M059J (cell line): ENCODE data around the gene MCC. TPM values are rescaled to one million over a fixed set of nuclear protein-coding genes. Genes with fewer than 3 reads are reported as not detected.
A peak's percentile ranks its signal among the peaks of the same experiment; 100 is the strongest.

Source experiments
- DNase-seq: peaks from one replicate; pipeline ENCODE4 v3.0.0-alpha.2; 2012; ENCODE audit warnings: low read depth
- total RNA-seq: library from RNA; depleted of rRNA; stranded (reverse); fragments of >200 nt; shearing (Covaris generic); gene quantifications from 2 replicates; pipeline ENCODE4 v1.2.3, GENCODE V29; 2014

MCC gene
- total RNA-seq, 1 experiment from 2014 or later = 4.6 TPM

- no peak for DNase-seq
Observed at GRCh38 chr5:113202287-113202686, 286.0 kb downstream of the MCC start.

DNA sequence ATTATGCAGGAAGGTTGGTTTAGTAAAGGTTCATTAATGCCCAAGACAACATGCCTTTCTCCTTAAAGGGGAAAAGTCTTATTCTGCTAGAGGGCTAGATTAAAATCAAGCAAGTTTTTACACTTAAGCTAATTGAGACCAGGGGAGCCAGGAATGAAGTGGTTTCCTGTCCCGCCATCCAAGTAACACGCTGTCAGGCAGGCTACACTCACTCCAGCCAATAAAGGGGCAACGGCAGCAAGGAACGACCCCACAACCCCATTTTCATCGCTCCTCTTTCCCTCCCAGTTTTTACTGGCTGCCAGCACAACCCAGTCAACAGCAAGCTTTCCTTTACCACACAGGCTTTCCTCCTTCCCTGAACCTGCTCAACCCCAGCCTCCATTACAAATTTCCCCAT, 286.5 kb downstream of the MCC start:
- no peak for DNase-seq

GRCh38 chr5:113199122-113199905, 288.9 kb downstream of the MCC start:
- peak; percentile 9 for DNase-seq

- no peak for DNase-seq
Observed at GRCh38 chr5:113197456-113198200, 290.6 kb downstream of the MCC start.

DNA sequence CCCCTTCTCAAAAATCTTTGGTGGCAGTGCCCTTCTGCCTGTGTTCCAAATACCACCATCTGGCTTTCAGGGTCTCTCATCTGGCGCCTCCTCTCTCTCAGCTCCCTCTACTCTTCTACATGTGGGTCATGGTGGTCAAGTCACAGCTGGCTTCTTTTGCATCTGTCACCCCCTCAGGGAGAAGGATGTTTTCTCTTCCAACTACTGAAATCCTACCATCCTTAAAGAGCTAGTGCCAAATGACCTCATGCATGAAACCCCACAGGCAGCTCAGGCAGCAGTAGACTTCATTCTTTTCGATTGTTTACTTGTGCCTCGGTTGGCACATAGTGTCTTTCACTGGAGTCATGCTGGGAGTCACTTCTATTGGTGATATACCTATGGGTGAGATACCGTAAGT, 292.5 kb downstream of the MCC start:
- no peak for DNase-seq

DNA sequence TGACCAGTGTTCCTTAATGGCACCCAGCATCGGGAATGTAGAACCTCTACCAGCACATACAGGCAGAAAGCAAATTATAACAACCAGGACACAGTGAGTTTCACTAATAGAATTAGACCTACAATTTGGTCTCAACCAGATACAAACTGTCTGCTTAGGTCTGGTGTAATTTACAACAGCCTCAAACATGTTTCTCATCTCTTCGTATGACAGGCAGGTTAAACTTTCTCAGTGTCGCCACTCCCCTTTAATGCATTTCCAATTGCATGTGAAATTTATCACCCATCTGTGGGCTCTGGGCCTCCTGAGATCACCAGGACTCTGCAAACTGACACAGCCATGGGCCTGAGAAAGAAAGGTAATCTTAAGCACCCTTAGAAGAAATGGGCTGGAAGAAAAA, 293.0 kb downstream of the MCC start:
- no peak for DNase-seq

DNA sequence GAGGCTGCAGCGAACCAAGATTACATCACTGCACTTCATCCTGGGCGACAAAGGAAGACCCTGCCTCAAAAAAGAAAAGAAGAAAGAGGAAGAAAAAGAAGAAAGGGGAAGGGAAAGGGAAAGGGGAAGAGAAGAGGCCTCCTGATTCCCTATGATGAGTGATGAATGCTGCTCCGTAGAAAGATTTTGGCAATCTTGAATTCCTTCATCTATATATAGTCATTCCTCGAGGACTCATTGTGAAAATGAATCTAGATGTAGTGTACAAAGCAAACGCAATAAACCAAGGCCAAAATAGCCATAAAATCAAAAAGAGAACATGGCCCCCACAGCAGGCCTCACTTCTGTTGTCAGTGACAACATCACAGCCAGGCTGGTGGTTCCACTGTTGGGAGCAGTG, 293.7 kb downstream of the MCC start:
- DNase-seq = no peak

GRCh38 chr5:113194125-113194524, 294.1 kb downstream of the MCC start:
- no peak for DNase-seq

GRCh38 chr5:113193311-113193978, 294.8 kb downstream of the MCC start:
- DNase-seq = no peak

DNA sequence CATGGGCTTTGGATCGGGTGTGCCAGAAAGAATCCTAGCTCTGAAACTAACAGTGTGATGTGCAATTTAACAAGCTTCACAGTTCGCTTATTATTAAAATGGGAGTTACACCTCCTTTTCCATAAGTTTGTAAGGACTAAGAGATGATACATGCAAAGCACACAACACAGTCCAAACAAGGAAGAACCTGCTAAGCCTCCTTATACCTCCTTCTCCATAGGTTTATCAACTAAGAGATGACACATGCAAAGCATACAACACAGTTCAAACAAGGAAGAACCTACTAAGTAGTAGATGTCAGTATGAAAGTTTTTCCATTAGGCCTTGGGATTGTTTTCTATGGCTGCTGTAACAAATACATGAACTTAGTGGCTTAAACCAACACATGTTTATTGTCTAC, 295.7 kb downstream of the MCC start:
- DNase-seq = no peak

DNA sequence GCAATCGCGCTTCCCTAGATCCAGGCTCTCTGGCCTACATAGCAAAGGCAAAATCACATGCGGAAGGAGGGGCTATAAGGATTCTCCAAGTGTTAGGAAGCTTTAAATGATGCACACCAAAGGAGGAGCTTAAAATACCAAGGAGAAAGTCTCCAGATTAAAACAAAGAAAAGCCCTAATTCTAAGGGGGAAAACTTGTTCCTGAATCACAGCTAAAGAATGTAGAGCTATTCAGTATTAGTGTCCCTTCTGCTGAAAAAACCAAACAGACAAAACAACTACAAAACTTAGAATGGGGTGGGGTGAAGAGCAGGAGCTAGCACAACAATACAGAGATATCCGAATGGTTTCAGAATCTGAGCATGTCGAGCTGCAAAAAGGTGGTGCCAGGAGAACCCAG, 297.9 kb downstream of the MCC start:
- DNase-seq = peak; percentile 18

DNA sequence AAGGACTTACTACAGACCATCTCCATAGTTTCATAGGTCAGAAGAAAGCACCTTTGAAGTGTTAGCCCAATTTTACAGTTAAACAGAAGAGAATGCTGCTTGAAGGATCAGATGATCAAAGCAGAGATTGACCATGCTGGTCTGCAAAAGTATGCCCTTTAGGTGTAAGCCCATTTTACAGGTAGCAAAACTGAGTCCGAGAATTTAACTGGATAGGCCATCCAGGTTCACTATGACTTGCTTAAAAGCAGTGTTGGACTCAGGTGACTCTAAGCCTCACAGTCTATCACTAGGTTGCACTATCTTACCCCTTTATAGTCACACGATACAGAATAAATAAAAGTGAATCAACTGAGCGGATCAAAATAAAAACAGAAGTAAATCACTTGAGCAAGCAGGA, 299.0 kb downstream of the MCC start:
- DNase-seq = no peak

- no peak for DNase-seq
Observed at GRCh38 chr5:113188436-113188835, 299.8 kb downstream of the MCC start.

GRCh38 chr5:113187906-113188305, 300.3 kb downstream of the MCC start:
- no peak for DNase-seq

- DNase-seq = no peak
Observed at GRCh38 chr5:113186061-113186460, 302.2 kb downstream of the MCC start.

DNA sequence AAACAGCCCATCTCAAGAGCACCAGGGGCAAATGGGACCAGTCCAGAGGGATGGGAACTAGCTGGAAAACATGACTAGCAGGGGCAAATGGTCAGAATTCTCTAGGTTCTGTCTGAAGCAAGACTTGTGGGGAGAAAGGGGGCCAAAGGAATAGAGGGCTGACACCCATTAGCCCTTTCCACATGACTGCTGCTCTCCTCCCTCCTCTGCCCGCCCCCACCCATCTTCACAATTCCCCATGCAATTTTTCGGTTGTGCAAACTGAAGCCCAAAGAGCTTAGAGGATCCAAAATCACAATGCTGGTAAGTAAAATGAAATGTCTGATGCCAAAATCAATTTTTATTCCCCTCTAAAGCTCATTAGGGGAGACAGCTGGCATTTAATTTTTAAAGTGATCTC, 304.6 kb downstream of the MCC start:
- DNase-seq = no peak

DNA sequence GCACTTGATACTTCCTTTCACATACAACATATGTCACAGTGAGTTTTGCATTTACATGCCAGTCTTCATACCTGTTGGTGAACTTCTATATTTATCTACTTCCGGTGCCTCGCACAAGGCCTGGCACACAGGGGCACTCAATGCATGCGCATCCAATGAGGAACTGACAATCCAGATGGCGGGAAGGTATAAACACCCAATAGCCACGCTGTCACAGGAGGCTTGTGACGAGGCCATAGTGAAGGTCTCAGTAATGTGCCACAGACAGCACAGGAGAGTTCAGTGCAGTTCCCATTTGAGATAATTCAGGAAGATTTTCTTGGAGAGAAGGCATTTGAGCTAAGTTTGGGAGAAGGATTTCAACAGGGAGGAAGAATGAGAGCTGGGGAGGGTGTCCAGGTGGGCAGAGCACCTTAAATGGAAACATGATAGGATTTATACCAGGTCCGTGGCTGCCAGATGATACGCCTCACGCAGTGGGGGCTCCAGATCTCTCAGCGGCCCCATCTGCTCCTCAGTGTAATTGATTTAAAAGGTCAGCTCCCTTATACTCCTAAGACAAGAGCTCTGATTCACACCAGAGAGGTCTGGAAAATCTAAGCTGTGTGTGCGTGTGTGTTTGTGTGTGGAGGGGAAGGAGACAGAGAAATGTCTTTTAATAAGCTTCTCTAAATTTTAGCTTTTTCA, 305.5 kb downstream of the MCC start:
- DNase-seq = no peak

- no peak for DNase-seq
Observed at GRCh38 chr5:113181853-113182490, 306.3 kb downstream of the MCC start.

DNA sequence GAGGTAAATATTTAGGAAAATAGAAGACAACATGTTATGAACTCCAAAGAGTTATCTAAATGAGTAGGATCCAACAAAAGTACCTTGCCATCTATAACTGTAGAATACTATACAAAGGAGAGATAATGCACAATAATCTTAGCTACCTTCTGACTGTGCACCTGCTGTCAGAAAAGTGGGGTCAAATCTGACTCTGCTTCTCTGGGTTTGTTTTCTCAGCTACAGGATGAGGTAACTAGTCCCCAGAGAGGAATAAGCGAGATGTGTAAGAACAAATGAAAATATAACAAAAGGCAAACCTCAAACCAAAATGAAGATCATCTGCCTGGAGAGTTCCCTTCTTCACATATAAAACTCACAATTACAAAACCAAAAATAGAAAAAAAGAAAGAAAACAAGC, 306.8 kb downstream of the MCC start:
- no peak for DNase-seq

DNA sequence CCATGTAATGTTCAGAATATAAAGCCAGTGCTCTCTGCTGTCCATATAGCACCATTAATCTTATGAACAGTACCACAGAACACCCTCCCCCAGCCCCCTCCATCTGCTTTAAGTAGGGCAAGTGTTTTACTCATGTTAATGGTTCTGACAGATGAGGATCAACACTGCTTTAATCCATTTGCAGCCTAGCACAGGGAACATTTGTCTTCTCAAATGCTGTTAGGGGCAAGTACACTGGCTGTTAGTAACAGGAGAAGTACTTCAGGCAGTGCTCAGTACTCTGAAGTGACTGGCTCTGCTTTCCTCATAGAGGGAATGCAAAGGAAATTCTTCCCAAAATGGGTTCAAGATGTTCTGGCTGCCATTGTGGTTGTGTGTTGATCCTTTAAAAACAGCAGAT, 309.1 kb downstream of the MCC start:
- DNase-seq = no peak

- DNase-seq = no peak
Observed at GRCh38 chr5:113178073-113178779, 310.0 kb downstream of the MCC start.
